GM21825 (cell line): ENCODE measurements around the gene SNX25.

ENCODE experiments used
- ATAC-seq: cut with Tn5 transposase; IDR thresholded peaks from one replicate; pipeline ENCODE4 v1.9.1; 2021; ENCODE audit warnings: mild to moderate bottlenecking, moderate library complexity; ENCODE audit not compliant: unreplicated experiment

The SNX25 gene

DNA sequence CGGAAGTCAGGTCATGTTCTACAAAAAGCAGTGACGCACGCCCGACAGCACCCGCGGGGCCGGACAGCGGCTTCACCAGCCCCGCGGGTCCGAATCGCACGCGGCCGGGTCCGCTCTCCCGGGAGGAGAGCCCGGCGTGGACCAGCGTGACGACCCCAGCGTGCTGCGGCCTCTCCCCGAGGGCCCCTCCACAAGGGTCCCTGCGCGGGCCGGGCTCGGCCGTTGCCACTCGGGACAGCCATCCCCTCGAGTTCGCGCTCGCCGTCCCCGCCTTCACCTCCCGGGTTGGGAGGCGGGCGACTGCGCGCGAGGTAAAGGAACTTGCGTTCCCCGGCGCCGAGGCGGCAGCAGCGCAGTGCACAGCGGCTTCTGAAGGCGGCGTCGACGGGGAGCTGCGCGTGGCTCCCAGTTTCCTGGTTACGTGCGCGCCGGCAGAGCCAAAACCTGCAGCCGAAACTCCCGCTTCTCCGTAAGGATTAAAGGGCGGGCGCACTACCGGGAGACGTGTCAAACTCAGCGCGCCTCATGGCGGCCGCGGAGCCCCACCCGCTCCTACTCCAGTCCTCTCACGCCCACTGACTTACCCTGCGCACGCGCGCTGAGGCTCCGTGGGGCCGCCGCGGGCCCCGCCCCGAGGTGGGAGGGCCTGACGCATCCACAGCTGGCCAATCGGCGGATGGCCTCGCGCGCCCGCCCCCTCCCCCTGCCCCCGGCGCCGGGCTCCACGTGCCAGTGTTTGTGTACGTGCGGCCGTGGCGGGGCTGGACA lies 186.7 kb downstream of the SNX25 start:
- ATAC-seq = peak; percentile 82

- no peak for ATAC-seq
Observed at GRCh38 chr4:185396724-185397385, 187.5 kb downstream of the SNX25 start, which contains the start of gene ANKRD37. ANKRD37 (plus strand) TSS chr4:185396841; CDS start chr4:185396924, 83 bp downstream.

GRCh38 chr4:185398618-185399017 lies 189.2 kb downstream of the SNX25 start:
- ATAC-seq = no peak

DNA sequence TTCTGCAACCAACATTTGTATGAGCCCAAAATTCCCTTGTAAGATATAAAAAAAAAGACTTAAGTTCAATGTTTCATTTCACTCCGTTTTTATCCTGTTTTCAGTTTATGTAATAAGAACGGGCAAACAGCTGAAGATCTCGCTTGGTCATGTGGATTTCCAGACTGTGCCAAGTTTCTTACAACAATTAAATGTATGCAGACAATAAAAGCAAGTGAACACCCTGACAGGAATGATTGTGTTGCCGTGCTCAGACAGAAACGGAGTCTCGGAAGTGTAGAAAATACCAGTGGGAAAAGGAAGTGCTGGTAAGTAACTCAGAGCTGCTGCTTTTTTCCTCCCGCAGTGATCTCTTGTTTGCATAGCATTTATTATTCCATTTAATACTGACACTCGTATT lies 190.1 kb downstream of the SNX25 start:
- no peak for ATAC-seq

- ATAC-seq = no peak
Observed at GRCh38 chr4:185404031-185404430, 194.6 kb downstream of the SNX25 start.

GRCh38 chr4:185405296-185405999 lies 196.1 kb downstream of the SNX25 start:
- peak; percentile 56 for ATAC-seq

DNA sequence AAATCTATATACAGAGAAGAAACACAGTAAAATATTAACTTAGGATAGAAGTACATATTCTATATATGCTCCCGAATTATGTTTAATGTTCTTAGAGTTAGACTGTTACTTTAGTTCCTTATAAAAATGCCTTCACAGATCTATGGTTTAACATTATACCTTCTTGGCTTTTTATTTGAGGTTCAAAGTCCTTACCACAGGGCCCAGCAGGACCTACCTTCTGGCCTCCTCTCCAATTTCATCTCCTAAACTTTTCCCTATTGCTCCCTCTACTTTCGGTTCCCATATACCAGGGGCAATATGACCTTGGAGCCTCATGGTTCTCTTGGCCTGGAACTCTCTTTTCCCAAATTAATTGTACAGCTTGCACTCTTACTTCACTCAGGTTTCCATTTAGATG lies 199.0 kb downstream of the SNX25 start:
- no peak for ATAC-seq

- ATAC-seq = no peak
Observed at GRCh38 chr4:185411849-185412248, 202.5 kb downstream of the SNX25 start.

DNA sequence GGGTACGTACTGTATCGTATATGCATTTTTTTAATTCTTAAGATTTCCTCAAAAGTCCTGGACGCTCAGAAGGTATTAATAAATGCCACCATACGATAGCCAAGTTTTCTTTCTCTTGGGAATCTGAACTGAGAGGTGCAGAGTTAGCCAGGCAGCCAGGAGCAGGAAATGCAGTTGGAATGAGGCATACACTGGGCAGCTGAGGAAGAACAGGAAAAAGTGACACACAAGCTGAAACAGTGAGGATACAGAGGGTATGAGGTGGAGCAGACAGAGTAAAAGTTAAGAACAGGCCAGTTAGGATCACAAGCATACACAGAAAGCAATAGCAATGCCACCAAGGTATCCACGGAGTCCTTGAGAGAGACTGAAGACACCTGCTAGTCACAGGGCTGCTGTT lies 203.0 kb downstream of the SNX25 start:
- ATAC-seq = no peak
